ENCODE results near the gene RNF31.

- TF ChIP-seq, protein P1, sequence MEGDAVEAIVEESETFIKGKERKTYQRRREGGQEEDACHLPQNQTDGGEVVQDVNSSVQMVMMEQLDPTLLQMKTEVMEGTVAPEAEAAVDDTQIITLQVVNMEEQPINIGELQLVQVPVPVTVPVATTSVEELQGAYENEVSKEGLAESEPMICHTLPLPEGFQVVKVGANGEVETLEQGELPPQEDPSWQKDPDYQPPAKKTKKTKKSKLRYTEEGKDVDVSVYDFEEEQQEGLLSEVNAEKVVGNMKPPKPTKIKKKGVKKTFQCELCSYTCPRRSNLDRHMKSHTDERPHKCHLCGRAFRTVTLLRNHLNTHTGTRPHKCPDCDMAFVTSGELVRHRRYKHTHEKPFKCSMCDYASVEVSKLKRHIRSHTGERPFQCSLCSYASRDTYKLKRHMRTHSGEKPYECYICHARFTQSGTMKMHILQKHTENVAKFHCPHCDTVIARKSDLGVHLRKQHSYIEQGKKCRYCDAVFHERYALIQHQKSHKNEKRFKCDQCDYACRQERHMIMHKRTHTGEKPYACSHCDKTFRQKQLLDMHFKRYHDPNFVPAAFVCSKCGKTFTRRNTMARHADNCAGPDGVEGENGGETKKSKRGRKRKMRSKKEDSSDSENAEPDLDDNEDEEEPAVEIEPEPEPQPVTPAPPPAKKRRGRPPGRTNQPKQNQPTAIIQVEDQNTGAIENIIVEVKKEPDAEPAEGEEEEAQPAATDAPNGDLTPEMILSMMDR (IDR thresholded peaks at IDR 0.05; ENCODE audit: low read depth, low read length) = peak; percentile 91
- TF ChIP-seq EZH2phosphoT487 (IDR thresholded peaks at IDR 0.05; ENCODE audit: low read depth) = no peak
Observed at GRCh38 chr14:24160850-24161804, 13.8 kb downstream of the RNF31 start, which contains the start of gene IRF9.

Data from OCI-LY3 (cell line).